Muscle of leg (tissue), 16 donors: ENCODE results near the gene ZC2HC1C. TPM values are rescaled to one million over a fixed set of nuclear protein-coding genes. Genes with fewer than 3 reads are reported as not detected.

ENCODE experiments used
- DNase-seq: peaks from one replicate; pipeline ENCODE4 v3.0.0; 2013
- H3K27ac ChIP-seq: one replicate; pipeline ENCODE4 v1.5.1; 2013; ENCODE audit warnings: mild to moderate bottlenecking, low read length, control low read depth
- H3K27me3 ChIP-seq: one replicate; pipeline ENCODE4 v1.6.1; 2013; ENCODE audit warnings: low read length; ENCODE audit not compliant: control insufficient read depth, insufficient read depth
- H3K36me3 ChIP-seq: one replicate; pipeline ENCODE4 v1.6.1; 2013; ENCODE audit warnings: low read length; ENCODE audit not compliant: control insufficient read depth, insufficient read depth
- H3K4me1 ChIP-seq: one replicate; pipeline ENCODE4 v1.6.1; 2013; ENCODE audit warnings: low read length; ENCODE audit not compliant: control insufficient read depth, insufficient read depth
- H3K4me3 ChIP-seq: one replicate; pipeline ENCODE4 v1.5.1; 2013; ENCODE audit warnings: low read length, control low read depth
- H3K9me3 ChIP-seq: replicated peaks from 2 replicates; pipeline ENCODE4 v1.6.1; 2013; ENCODE audit warnings: low read depth, low read length; ENCODE audit not compliant: control insufficient read depth
- WGBS: methylation state at CpG from one replicate; pipeline ENCODE4 v1.1.5; 2013; ENCODE audit warnings: missing lambda C conversion rate; ENCODE audit not compliant: insufficient coverage; 5-methylcytosine and 5-hydroxymethylcytosine counted together
- long read RNA-seq, 11 donors: transcript quantifications; one replicate each; lab custom pipeline, GENCODE V29; 2026
- polyA plus RNA-seq, 8 donors: library from polyadenylated mRNA; unstranded; fragments of 120-200 nt; gene quantifications; one replicate each; pipeline versions ENCODE4 v1.2.1 to v1.2.3, GENCODE V29; 2013; ENCODE audit warnings: inconsistent platforms in 1 of 8, low replicate concordance in 1 of 8; ENCODE audit not compliant: insufficient read length in 8 of 8, insufficient read depth in 1 of 8
- total RNA-seq: library from RNA; stranded (reverse); fragments of 120-200 nt; gene quantifications from one replicate; pipeline ENCODE4 v1.2.4, GENCODE V29; 2013

Gene ZC2HC1C, protein sequence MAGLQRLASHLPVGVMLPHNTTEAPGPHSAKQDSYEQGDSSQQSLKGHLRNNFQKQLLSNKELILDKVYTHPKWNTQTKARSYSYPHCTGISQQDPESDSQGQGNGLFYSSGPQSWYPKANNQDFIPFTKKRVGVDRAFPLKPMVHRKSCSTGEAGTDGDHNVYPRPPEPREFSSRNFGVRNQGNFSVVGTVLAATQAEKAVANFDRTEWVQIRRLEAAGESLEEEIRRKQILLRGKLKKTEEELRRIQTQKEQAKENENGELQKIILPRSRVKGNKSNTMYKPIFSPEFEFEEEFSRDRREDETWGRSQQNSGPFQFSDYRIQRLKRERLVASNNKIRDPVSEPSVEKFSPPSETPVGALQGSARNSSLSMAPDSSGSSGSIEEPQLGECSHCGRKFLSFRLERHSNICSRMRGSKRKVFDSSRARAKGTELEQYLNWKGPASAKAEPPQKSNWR
- total RNA-seq (0.53 TPM), polyA plus RNA-seq (1 to 10 TPM in 6 of 8 donors, under 1 TPM in 2; 0.65 to 2.6 (median 1.5) TPM)
- long read RNA-seq, donor 1, partial matches to known transcripts, result 10 of 10 reads
- long read RNA-seq, donor 1, other reads (novel, unspliced or antisense), result 0 of 10 reads
- long read RNA-seq, donor 2, result 0 reads
- long read RNA-seq, donor 3, result 0 reads
- long read RNA-seq, donor 4, result 0 reads
- long read RNA-seq, donor 5, result 0 reads
- long read RNA-seq, donor 6, result 0 reads
- long read RNA-seq, donor 7, result 0 reads
- long read RNA-seq, donor 8, partial matches to known transcripts, result 0 of 1 reads
- long read RNA-seq, donor 8, other reads (novel, unspliced or antisense), result 0 of 1 reads
- long read RNA-seq, donor 9, result 0 reads
- long read RNA-seq, donor 10, result 0 reads
- long read RNA-seq, donor 11, result 0 reads

DNA sequence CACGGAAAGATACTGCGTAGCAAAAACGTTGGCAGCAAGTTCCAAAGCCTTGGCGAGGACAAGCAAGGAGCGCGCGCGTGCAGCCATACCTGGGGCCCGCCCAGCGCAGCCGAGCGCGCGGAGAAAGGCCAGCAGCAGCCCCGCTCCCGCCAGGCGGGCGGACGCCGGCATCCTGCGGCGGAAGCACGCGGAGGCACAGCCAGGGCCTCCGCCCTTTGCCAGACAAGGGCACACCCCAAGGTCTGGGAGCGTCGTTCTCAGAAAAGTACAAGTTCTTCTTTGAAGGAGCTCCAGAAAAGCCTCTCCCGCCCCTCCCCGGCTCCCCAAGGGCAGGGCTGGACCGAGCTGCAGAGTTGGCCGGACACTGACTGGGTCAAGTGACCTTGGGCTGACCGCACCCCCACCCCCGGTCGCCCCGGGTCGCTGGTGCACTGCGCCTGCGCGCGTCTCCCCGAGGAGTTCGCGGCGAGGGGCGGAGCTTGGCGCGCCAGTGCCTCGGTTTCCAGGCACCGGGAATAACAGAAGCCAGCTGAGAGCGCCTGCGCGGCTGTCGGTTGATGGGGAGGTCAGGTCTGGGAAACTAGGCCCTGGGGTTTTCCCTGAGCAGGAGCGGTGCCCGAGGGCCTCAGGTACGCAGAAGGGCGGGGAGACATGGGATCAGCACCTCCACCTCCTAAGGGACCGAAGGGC lies at the start of gene ZC2HC1C:
Gene ZC2HC1C (plus strand): TSS at position 521 of the 690 bp plus-strand sequence. CDS start 933 bp downstream, outside the sequence.
- peak within 1 kb of the TSS; percentile 67 for H3K4me3 ChIP-seq
- peak within 1 kb of the TSS; percentile 96 for H3K27ac ChIP-seq
- no peaks in the 10 kb centered on the region for H3K36me3 ChIP-seq
- DNase-seq, result peak; percentile 96
- WGBS, result under 1% methylated on average over 51 of the region's 58 CpGs
- no peaks in the 10 kb centered on the region for H3K27me3 ChIP-seq
- H3K9me3 ChIP-seq, result no peaks in the 10 kb centered on the region
- peaks cover 23% of the 10 kb centered on the region for H3K4me1 ChIP-seq

DNA sequence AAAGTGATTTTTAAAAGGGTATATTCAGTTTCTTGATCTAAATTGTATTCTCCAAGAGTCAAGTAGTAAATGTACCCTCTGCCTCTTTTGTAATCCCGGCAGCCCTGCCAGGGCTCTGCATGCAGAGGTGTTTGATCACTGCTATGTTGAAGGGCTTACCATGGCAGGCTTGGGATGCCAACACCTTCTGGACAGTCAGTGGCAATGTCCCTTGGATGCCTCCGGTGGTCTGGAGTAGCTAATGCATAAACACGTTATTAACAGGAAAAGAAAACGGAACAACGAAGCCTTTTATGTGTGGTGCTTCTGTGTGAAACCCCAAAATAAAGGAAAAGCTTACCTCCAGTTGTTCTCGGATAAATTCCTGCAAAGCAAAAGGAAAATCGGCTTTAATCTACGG lies 46.8 kb upstream of the ZC2HC1C start:
- H3K4me3 ChIP-seq, result no peak overlapping the region
- no peak overlapping the region for H3K27ac ChIP-seq
- H3K4me1 ChIP-seq, result no peaks in the 10 kb centered on the region
- H3K27me3 ChIP-seq, result no peaks in the 10 kb centered on the region
- H3K36me3 ChIP-seq, result peaks cover 45% of the 10 kb centered on the region
- DNase-seq, result no peak
- H3K9me3 ChIP-seq, result no peaks in the 10 kb centered on the region
- WGBS, result 100% methylated on average over 2 of the region's 8 CpGs

DNA sequence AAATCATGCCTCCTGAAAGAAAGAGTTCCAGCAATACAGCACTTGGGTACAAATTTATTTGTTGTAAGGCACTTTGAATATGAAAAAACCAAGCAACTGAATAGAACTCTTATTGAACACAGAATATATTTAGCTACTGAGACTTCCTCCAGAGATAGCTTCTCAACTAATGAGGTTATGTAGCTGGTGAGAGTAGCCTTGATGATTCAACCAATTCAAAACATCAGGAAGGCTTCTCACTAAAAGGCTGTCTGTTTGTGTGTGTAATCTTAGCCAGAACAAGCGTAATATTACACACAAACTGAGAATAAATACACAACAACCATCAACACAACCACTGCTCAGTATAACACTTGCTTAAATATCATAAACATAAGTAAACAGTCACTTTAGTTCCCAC lies 46.3 kb upstream of the ZC2HC1C start:
- Histone ChIP-seq H3K27ac (no peak overlapping the region), H3K36me3 (peaks cover 41% of the 10 kb centered on the region), H3K4me3 (no peak overlapping the region), H3K4me1 (no peaks in the 10 kb centered on the region), H3K9me3 (no peaks in the 10 kb centered on the region), H3K27me3 (no peaks in the 10 kb centered on the region)
- DNase-seq, result no peak
- WGBS, result no CpG with 5 or more reads among the region's 1 CpG

DNA sequence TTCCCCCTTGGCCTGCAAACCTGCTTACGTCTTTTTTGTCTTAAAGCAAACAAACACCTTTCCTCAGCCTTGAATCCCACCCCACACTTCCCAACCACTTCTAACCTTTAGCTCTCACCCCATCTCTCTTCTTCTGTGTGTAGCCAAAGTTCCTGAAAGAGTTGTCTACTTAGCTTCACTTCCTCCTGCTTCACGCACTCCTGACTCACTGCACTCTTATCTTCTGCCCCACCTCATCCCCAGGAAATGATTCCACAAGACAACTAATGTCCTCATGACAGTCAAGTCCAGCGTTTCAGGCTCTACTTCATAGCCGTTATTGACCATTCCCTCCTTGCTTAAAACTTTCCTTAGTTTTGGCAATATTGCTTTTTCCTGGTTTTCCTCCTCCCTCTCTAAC lies 44.4 kb upstream of the ZC2HC1C start:
- Histone ChIP-seq H3K36me3 (peaks cover 33% of the 10 kb centered on the region), H3K4me1 (no peaks in the 10 kb centered on the region), H3K9me3 (no peaks in the 10 kb centered on the region), H3K27ac (no peak overlapping the region), H3K27me3 (no peaks in the 10 kb centered on the region), H3K4me3 (no peak overlapping the region)
- DNase-seq, result no peak
- WGBS, result 72% methylated on average over 4 of the region's 4 CpGs

DNA sequence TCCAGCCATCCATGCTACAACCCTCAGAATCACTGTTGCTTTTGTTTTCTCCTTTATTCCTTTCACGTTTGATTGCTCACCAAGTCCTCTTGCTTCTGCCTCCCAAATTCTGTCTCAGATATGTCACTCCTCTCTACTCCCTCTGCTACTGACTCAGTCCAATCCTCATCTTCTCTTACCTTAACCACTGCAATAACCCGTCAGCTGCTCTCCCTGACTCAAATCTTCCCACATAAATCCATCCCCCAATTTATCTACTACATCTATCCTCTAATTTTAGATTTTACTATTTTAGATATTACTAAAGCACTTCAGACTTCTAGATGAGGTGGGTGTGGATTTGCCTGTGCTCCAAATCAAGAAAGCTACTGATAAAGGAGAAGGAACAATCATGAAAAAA lies 43.6 kb upstream of the ZC2HC1C start:
- Histone ChIP-seq H3K4me1 (no peaks in the 10 kb centered on the region), H3K27ac (no peak overlapping the region), H3K36me3 (peaks cover 30% of the 10 kb centered on the region), H3K9me3 (no peaks in the 10 kb centered on the region), H3K4me3 (no peak overlapping the region), H3K27me3 (no peaks in the 10 kb centered on the region)
- 93% methylated on average over 2 of the region's 2 CpGs for WGBS
- no peak for DNase-seq

DNA sequence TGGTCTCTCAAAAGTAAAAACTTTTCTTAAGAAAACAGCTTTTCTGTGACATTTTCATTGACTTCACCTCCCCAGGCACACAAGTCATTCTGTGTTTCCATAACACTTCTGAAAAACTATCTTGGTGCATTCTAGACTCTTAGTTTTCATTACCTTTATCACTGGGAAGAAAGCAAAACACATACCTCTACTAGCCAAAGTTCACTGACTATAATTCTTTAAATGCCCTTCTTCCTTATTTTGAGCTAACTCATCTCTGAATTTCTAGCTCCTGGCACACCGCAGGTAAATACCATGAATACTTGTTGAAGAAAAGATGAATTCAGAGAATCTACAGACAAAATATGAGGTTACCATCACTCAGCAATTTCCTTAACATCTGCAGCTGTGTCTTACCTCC lies 39.3 kb upstream of the ZC2HC1C start:
- Histone ChIP-seq H3K36me3 (peaks cover 44% of the 10 kb centered on the region), H3K4me1 (no peaks in the 10 kb centered on the region), H3K27ac (no peak overlapping the region), H3K27me3 (no peaks in the 10 kb centered on the region), H3K9me3 (no peaks in the 10 kb centered on the region), H3K4me3 (no peak overlapping the region)
- WGBS, result no CpG with 5 or more reads among the region's 1 CpG
- no peak for DNase-seq

DNA sequence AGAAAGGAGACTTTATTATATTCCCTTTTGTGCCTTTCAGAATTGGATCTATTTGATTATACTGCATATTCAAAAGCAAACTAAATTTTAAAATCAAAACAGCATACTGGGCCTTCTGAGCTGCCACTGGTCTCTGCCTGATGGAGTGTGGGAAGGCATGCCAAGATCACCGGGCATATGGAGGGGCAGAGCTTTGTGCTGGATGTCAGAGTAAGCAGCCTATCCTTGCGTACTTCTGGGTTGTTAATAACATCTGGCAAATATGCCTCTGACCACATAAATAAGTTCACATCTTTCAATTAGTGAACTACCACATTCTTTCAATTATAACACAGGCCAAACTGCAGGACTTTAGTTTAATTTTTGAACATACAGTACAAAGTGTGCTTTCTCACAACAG lies 36.5 kb upstream of the ZC2HC1C start:
- no peaks in the 10 kb centered on the region for H3K9me3 ChIP-seq
- H3K27me3 ChIP-seq, result no peaks in the 10 kb centered on the region
- H3K36me3 ChIP-seq, result peaks cover 46% of the 10 kb centered on the region
- no peaks in the 10 kb centered on the region for H3K4me1 ChIP-seq
- no peak for DNase-seq
- WGBS, result 67% methylated on average over 1 of the region's 2 CpGs
- H3K27ac ChIP-seq, result no peak overlapping the region
- no peak overlapping the region for H3K4me3 ChIP-seq

DNA sequence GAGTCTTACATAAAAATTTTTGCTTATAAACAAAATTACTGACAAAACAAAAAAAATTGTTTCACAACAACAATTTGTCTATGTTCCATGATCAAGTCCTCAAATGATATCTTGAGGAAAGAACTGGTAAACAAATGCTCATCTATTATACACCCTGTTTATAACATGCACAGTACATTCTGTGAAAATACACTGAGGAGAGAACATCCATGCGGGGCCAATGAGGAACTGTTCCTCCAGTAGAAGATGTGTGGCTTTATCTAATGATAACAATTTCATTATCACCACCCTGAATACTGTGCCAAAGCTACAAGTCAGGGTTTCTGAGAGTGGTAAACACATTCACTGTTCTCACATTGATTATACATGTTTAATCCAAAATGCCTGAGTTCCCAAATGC lies 28.9 kb upstream of the ZC2HC1C start:
- H3K4me1 ChIP-seq, result peaks cover 3% of the 10 kb centered on the region
- H3K27ac ChIP-seq, result no peak overlapping the region
- peaks cover 29% of the 10 kb centered on the region for H3K36me3 ChIP-seq
- H3K4me3 ChIP-seq, result no peak overlapping the region
- no CpG with 5 or more reads among the region's 1 CpG for WGBS
- DNase-seq, result no peak
- no peaks in the 10 kb centered on the region for H3K9me3 ChIP-seq
- no peaks in the 10 kb centered on the region for H3K27me3 ChIP-seq

GRCh38 chr14:75040959-75041358 lies 28.5 kb upstream of the ZC2HC1C start:
- Histone ChIP-seq H3K27ac (no peak overlapping the region), H3K4me1 (peaks cover 3% of the 10 kb centered on the region), H3K36me3 (peaks cover 25% of the 10 kb centered on the region), H3K9me3 (no peaks in the 10 kb centered on the region), H3K4me3 (no peak overlapping the region), H3K27me3 (no peaks in the 10 kb centered on the region)
- no CpG with 5 or more reads among the region's 2 CpGs for WGBS
- DNase-seq, result no peak

- Histone ChIP-seq H3K9me3 (no peaks in the 10 kb centered on the region), H3K27me3 (no peaks in the 10 kb centered on the region), H3K4me3 (no peak overlapping the region), H3K36me3 (peaks cover 22% of the 10 kb centered on the region), H3K27ac (no peak overlapping the region), H3K4me1 (peaks cover 3% of the 10 kb centered on the region)
- WGBS, result no CpG with 5 or more reads among the region's 4 CpGs
- DNase-seq, result no peak
These were observed 27.8 kb upstream of the ZC2HC1C start for GRCh38 chr14:75041613-75042012.
